Neural progenitor cell (in vitro differentiated cells): ENCODE results near the gene ESRRG. TPM values are rescaled to one million over a fixed set of nuclear protein-coding genes. Genes with fewer than 3 reads are reported as not detected.

Source experiments
- DNase-seq: peaks from one replicate; pipeline ENCODE4 v3.0.0-alpha.2; 2016; ENCODE audit warnings: low spot score
- H2AFZ ChIP-seq: fragments of 200-600 bp; sonication (generic); replicated peaks from 2 replicates; pipeline ENCODE4 v1.6.1; 2016; ENCODE audit warnings: antibody characterized with exemption
- H3F3A ChIP-seq: fragments of 200-600 bp; sonication (generic); 2 replicates; pipeline ENCODE4 v1.6.1; 2016; ENCODE audit warnings: antibody characterized with exemption, low read depth
- H3K27ac ChIP-seq: fragments of 200-600 bp; sonication (generic); 2 replicates; pipeline ENCODE4 v1.5.1; 2016; ENCODE audit warnings: mild to moderate bottlenecking
- H3K27me3 ChIP-seq: fragments of 200-600 bp; sonication (generic); 2 replicates; pipeline ENCODE4 v1.6.1; 2016; ENCODE audit warnings: mild to moderate bottlenecking, moderate library complexity
- H3K36me3 ChIP-seq: fragments of 200-600 bp; sonication (generic); 2 replicates; pipeline ENCODE4 v1.5.1; 2016
- H3K4me1 ChIP-seq: fragments of 200-600 bp; sonication (generic); 2 replicates; pipeline ENCODE4 v1.6.1; 2016; ENCODE audit warnings: mixed run types
- H3K4me2 ChIP-seq: fragments of 200-600 bp; sonication (generic); 2 replicates; pipeline ENCODE4 v1.6.1; 2016
- H3K4me3 ChIP-seq: fragments of 200-600 bp; sonication (generic); 2 replicates; pipeline ENCODE4 v1.5.1; 2016
- H3K79me2 ChIP-seq: fragments of 200-600 bp; sonication (generic); 2 replicates; pipeline ENCODE4 v1.6.1; 2016; ENCODE audit warnings: low read depth
- H3K9ac ChIP-seq: fragments of 200-600 bp; sonication (generic); 2 replicates; pipeline ENCODE4 v1.6.1; 2016
- H3K9me3 ChIP-seq: fragments of 200-600 bp; sonication (generic); 2 replicates; pipeline ENCODE4 v1.5.1; 2016; ENCODE audit warnings: low read depth
- H4K20me1 ChIP-seq: fragments of 200-600 bp; sonication (generic); 2 replicates; pipeline ENCODE4 v1.6.1; 2016; ENCODE audit warnings: low read depth
- H3K27ac Mint-ChIP-seq: 3 replicates; pipeline ENCODE4 v1.8.0; 2021; ENCODE audit warnings: mixed read lengths
- H3K27me3 Mint-ChIP-seq: 2 replicates; pipeline ENCODE4 v1.8.0; 2022; ENCODE audit warnings: low read depth, mild to moderate bottlenecking, inconsistent platforms, moderate library complexity, mixed read lengths; ENCODE audit not compliant: insufficient read depth
- H3K36me3 Mint-ChIP-seq: 3 replicates; pipeline ENCODE4 v1.8.0; 2021; ENCODE audit warnings: mixed read lengths
- H3K4me1 Mint-ChIP-seq: 3 replicates; pipeline ENCODE4 v1.8.0; 2021; ENCODE audit warnings: mixed read lengths
- H3K4me3 Mint-ChIP-seq: 3 replicates; pipeline ENCODE4 v1.8.0; 2021; ENCODE audit warnings: mild to moderate bottlenecking, moderate library complexity, mixed read lengths
- H3K9me3 Mint-ChIP-seq: 3 replicates; pipeline ENCODE4 v1.8.0; 2020; ENCODE audit warnings: mixed read lengths
- EZH2 ChIP-seq: fragments of 200-600 bp; sonication (generic); IDR thresholded peaks from 2 replicates; pipeline ENCODE4 v1.6.1; 2017; ENCODE audit warnings: antibody characterized with exemption, mild to moderate bottlenecking, moderate library complexity
- EZH2phosphoT487 ChIP-seq: fragments of 200-600 bp; sonication (generic); IDR thresholded peaks from 2 replicates; pipeline ENCODE4 v1.6.1; 2017; ENCODE audit warnings: antibody characterized with exemption
- total RNA-seq: library from RNA; depleted of rRNA; stranded (reverse); fragments of >200 nt; gene quantifications from 2 replicates; pipeline ENCODE4 v1.2.3, GENCODE V29; 2015; ENCODE audit warnings: low replicate concordance
- TF ChIP-seq, protein P1 (sequence below): fragments of 200-600 bp; sonication (generic); IDR thresholded peaks from 2 replicates; pipeline ENCODE4 v1.5.1; 2017; ENCODE audit warnings: antibody characterized with exemption, mild to moderate bottlenecking

Gene ESRRG
- total RNA-seq, 1 donor from 2014 or later = 3.0 TPM

DNA sequence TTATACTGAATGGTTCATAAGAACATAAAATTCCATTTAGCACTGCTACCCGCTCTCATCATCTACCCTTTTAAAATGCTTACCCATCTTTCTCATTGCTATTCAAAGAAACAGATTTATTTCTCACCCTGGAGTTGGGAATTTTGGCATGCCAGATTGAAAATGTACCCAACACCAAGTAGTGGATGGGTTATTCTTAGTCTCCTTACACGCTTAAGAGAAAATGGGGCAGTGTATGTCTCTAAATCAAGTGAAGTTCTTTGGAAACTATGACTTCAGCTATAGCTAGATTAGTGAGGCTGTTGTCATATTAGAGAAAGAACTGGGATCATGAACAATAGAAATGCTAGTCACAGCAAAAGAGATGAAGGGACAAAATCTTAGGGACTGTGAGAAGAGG is 27.7 kb upstream of the ESRRG start:
- Mint-ChIP-seq H3K9me3 (no peaks in the 10 kb centered on the region), H3K36me3 (no peaks in the 10 kb centered on the region), H3K4me1 (peaks cover 34% of the 10 kb centered on the region), H3K27me3 (peaks cover 2% of the 10 kb centered on the region), H3K4me3 (no peak overlapping the region), H3K27ac (no peak overlapping the region)
- Histone ChIP-seq H3K4me3 (no peak overlapping the region), H3K36me3 (no peaks in the 10 kb centered on the region), H3F3A (peaks cover 24% of the 10 kb centered on the region), H3K9me3 (no peaks in the 10 kb centered on the region), H3K4me1 (peaks cover 32% of the 10 kb centered on the region), H2AFZ (no peak overlapping the region), H3K27me3 (no peaks in the 10 kb centered on the region), H4K20me1 (no peaks in the 10 kb centered on the region), H3K27ac (no peak overlapping the region), H3K4me2 (peak overlapping the region; percentile 1), H3K9ac (no peak overlapping the region), H3K79me2 (no peaks in the 10 kb centered on the region)
- TF ChIP-seq EZH2 (no peak), EZH2phosphoT487 (no peak)
- TF ChIP-seq, protein P1, sequence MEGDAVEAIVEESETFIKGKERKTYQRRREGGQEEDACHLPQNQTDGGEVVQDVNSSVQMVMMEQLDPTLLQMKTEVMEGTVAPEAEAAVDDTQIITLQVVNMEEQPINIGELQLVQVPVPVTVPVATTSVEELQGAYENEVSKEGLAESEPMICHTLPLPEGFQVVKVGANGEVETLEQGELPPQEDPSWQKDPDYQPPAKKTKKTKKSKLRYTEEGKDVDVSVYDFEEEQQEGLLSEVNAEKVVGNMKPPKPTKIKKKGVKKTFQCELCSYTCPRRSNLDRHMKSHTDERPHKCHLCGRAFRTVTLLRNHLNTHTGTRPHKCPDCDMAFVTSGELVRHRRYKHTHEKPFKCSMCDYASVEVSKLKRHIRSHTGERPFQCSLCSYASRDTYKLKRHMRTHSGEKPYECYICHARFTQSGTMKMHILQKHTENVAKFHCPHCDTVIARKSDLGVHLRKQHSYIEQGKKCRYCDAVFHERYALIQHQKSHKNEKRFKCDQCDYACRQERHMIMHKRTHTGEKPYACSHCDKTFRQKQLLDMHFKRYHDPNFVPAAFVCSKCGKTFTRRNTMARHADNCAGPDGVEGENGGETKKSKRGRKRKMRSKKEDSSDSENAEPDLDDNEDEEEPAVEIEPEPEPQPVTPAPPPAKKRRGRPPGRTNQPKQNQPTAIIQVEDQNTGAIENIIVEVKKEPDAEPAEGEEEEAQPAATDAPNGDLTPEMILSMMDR = no peak
- no peak for DNase-seq

DNA sequence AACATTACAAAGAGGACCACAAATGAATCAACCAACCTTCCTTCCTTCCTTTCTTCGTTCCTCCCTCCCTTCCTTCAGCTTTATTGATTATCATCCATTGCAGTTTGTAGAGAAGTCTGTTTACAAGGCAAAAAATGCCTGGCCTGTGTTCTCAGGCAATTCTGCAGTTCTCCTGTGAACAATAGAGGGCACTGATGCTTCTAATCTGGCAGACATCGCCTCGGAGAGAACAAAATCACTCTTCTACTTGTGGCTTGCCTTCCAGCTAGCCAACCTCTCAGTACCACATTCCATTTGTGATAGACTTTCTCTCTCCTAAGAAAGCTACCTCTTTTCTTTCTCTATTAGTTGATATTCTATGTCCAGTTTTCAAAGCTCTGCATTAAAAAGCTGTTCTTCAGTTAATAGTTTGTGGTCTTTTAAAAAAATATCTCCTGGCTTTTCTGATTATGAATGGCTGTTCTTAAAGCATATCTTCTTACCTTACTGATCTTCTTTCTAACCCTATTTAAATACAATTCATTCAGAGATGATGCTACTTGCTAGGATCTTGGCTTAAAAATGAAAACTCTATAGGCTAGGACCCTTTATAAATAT is 26.9 kb upstream of the ESRRG start:
- Histone ChIP-seq H3F3A (peaks cover 24% of the 10 kb centered on the region), H3K9me3 (no peaks in the 10 kb centered on the region), H3K27ac (no peak overlapping the region), H2AFZ (no peak overlapping the region), H3K4me2 (peak overlapping the region; percentile 40), H3K4me1 (peaks cover 32% of the 10 kb centered on the region), H3K4me3 (no peak overlapping the region), H3K36me3 (no peaks in the 10 kb centered on the region), H3K9ac (no peak overlapping the region), H3K27me3 (no peaks in the 10 kb centered on the region), H3K79me2 (no peaks in the 10 kb centered on the region), H4K20me1 (no peaks in the 10 kb centered on the region)
- TF ChIP-seq EZH2 (no peak), EZH2phosphoT487 (no peak)
- TF ChIP-seq, protein P1 = peak; percentile 74
- Mint-ChIP-seq H3K27me3 (peaks cover 2% of the 10 kb centered on the region), H3K4me1 (peaks cover 34% of the 10 kb centered on the region), H3K36me3 (no peaks in the 10 kb centered on the region), H3K27ac (no peak overlapping the region), H3K4me3 (no peak overlapping the region), H3K9me3 (no peaks in the 10 kb centered on the region)
- DNase-seq = peak; percentile 88

DNA sequence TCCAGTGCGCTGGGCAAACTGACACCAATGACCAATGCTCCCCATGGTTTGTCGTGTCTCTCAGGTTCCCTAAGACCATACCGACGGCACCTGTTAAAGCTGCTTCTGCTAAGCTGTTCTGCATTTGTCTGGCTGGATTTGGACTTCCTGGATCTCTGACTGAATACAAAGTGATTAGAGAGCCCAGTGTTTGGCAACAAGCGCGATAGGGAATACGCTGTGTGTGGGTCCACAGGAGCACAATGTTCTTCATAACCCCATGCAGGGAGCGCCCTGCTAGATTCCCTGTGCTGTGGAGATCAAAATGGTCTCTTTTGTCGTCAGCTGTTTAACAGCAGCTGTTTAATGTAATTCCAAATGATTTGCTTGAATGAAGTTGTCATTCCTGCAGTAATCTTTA is 26.0 kb upstream of the ESRRG start:
- no peak overlapping the region for H2AFZ ChIP-seq
- Mint-ChIP-seq H3K4me1 (peaks cover 32% of the 10 kb centered on the region), H3K4me3 (no peak overlapping the region), H3K9me3 (no peaks in the 10 kb centered on the region), H3K27me3 (peaks cover 2% of the 10 kb centered on the region), H3K27ac (no peak overlapping the region), H3K36me3 (no peaks in the 10 kb centered on the region)
- H3K36me3 ChIP-seq = no peaks in the 10 kb centered on the region
- H4K20me1 ChIP-seq = no peaks in the 10 kb centered on the region
- H3K4me1 ChIP-seq = peaks cover 32% of the 10 kb centered on the region
- no peaks in the 10 kb centered on the region for H3K9me3 ChIP-seq
- peak; percentile 82 for DNase-seq
- H3K27ac ChIP-seq = peak overlapping the region; percentile 62
- H3K79me2 ChIP-seq = no peaks in the 10 kb centered on the region
- peak overlapping the region; percentile 21 for H3K4me3 ChIP-seq
- TF ChIP-seq, protein P1 = no peak
- no peak for TF ChIP-seq EZH2phosphoT487
- no peak for TF ChIP-seq EZH2
- no peak overlapping the region for H3K9ac ChIP-seq
- no peaks in the 10 kb centered on the region for H3K27me3 ChIP-seq
- H3K4me2 ChIP-seq = peak overlapping the region; percentile 40
- peaks cover 24% of the 10 kb centered on the region for H3F3A ChIP-seq
